Raji (cell line): ENCODE data around the gene IFNA13.

ENCODE experiments used
- POLR2A ChIP-seq: IDR thresholded peaks from 2 replicates; pipeline ENCODE4 v1.6.1; 2011; ENCODE audit warnings: low read depth, low read length, control low read depth; ENCODE audit not compliant: insufficient read depth

IFNA13 gene

DNA sequence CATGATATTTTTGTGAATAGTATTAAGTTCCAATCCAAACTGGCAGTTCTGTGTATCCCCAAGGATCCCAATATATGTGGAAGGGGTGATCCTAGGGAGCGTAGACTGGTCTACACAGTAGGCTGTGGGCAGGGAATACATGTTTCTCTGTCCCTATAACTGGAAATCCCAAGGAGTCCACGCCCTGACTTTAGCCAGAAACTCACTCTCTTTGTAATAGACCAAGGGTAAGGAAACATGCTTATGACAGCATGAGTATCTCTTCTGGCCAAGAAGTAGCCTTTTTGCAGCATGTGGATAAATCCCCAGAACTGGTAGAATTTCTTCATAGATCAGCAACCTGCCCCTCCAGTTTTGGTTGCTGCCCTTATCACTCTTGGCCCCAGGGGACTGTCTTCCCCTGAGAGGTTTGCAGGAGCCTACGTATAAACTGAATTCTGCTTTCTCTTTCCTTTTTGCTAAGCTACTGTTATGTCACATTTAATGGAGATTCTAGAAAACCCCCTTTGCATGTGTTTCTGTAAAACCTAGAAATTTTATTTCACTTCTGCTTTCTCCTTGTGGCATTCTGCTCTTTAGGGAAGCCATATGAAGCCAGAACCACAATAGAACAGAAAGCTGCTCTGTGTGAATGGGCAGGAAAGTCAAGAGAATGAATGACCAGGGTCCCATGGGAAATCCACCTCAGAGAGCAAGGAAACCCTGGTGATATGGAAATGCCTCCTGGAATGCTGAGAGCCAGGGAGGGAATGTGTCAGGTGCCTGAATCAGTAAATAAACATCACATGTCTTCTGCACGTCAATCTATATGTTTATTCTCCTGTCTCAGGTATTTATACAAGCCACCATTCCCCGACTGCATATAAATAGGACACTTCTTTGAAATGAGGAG lies 13.8 kb upstream of the IFNA13 start:
- no peak for TF ChIP-seq POLR2A

DNA sequence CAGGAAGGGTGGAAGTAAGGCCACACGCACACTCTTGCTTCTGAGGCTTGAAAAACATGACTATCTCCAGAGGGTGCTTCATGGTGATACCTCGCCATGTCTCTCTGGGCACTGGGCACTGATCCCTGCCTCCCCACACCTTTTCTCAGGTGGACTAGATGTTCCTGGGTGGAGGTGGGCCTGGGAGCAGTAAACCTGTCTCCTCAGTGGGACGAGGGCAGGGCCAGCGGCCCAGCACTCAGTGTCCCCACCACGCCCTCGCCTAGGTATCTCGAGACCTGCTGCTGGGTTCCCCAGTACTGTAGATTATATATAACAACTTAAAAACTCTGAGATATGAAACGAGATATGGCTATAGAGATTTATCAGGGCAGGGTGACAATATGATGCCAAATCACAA lies 5.6 kb downstream of the IFNA13 start:
- no peak for TF ChIP-seq POLR2A

DNA sequence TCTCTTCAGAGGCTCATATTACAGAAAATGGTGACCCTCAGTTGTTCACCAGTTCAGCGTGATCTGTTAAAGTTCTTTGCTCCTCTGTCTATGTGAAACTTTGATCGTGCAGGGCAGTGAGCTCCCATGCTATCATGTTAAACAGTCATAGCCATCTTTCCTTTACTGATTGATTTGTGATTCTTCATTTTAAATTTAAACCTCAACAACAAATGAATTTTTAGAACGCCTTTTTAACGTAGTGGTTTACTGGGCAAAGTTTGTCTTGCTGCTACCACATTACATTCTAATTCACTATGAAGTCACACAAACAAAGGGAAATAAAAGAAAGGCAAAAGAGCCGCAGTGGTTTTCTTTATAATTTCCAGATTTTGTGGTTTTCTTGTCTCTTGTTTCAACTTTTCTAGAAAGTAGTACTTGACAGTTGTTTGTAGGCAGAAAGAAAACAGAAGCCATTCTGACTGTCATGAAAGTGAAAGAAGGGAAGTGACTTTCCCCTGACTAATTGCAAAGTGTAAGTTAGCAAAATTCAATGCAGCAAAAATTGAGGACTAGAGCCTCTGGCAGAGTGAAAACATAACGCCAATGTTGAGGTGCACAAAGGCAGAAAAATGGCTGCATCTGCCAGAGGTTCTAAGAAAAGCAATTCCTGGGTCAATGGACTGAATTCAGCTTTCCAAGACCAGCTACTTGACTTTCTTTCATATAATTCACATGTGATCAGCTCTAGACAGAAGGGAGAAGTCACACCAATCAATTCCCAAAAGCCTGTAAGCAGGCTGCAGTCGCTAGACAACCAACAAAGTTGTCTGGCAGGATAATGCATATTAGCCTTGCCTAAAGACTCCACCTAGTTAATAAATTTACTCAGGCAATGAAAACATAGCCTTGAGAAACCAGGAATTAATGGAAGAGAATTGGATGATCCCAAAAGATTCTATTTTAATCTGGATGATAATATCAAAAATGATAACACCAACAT lies 10.1 kb downstream of the IFNA13 start:
- no peak for TF ChIP-seq POLR2A

DNA sequence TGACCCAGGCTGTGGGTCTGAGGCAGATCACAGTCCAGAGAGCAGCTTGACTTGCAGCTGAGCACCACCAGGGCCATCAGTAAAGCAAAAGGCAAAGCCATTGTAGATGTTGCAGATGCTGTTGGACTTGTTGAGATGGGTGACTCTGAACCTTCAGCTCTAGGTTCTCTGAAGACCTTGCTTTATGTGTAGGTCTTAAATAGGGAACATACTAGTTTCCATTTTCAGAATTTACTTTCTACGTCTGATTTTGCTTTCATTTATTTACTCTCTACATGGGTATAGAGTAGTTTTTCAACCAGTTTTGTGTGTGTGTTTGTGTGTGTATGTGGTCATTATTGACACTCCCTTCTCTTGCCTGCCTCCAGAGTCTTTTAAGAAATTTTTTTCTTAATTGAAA lies 17.1 kb downstream of the IFNA13 start, which contains the start of gene IFNA6:
Gene IFNA6 (minus strand): TSS at position 101 of the 400 bp plus-strand sequence. CDS start 0 bp downstream, at position 101.
- no peak for TF ChIP-seq POLR2A

DNA sequence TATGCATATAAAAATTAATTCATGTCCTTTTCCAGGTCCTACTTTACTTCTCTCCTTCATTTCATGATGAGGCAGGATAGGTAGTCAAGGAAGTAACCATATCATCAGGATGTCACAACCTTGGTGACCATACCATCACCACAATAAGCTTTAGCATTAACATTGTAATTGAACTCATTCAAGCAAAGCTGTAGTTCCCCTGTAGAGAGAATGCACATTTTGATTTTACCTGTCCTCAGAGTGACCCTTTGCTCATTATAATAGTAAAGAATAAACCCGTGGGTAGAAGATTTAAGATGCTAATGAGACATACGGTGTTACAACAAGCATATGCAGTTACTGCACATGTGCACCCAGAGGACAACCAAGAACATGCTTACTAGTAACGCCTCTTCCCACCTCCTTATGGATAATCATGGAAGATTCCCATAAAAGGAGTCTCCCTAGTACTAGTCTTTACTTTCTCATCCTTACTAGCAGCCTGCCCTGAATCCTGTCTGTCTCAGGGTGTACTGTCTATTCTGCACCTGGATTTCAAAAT lies 19.4 kb downstream of the IFNA13 start:
- TF ChIP-seq POLR2A = no peak

DNA sequence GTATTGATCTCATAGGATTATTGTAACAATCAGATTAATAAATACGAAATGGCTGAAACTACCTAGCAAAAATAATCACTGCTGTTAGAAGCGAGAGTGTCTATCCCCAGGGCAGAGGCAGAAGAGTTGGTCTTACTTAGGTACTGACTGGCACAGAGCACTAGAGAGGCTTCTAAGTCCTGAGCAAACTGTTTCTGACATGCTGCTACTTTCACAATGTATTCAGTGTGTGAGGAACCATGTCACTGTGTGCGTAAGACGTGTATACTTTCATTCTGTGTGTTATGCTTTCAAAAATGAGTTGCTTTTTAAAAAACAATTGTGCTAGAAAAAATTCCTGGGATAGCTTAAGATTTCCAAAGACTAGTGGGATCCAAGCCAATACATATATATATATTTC lies 27.1 kb downstream of the IFNA13 start:
- no peak for TF ChIP-seq POLR2A

DNA sequence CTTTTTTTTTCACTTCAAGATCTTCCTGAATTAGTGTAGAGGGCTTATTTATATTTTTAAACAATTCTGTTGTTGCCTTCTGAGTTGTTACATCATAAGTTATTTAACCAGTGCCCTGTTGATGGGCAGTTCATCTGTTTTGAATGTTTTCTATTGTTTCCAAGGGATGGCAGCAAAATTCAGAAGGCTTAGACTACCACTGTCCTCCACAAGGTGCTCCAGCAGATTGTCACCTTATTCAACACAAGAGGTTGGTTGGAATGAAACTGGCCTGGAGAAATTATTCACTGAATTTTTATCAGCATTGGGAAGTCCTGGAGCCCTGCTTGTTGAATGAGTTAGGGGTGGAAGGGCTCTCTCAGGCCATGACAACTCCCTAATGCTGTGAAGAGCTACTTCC lies 31.4 kb downstream of the IFNA13 start:
- no peak for TF ChIP-seq POLR2A

DNA sequence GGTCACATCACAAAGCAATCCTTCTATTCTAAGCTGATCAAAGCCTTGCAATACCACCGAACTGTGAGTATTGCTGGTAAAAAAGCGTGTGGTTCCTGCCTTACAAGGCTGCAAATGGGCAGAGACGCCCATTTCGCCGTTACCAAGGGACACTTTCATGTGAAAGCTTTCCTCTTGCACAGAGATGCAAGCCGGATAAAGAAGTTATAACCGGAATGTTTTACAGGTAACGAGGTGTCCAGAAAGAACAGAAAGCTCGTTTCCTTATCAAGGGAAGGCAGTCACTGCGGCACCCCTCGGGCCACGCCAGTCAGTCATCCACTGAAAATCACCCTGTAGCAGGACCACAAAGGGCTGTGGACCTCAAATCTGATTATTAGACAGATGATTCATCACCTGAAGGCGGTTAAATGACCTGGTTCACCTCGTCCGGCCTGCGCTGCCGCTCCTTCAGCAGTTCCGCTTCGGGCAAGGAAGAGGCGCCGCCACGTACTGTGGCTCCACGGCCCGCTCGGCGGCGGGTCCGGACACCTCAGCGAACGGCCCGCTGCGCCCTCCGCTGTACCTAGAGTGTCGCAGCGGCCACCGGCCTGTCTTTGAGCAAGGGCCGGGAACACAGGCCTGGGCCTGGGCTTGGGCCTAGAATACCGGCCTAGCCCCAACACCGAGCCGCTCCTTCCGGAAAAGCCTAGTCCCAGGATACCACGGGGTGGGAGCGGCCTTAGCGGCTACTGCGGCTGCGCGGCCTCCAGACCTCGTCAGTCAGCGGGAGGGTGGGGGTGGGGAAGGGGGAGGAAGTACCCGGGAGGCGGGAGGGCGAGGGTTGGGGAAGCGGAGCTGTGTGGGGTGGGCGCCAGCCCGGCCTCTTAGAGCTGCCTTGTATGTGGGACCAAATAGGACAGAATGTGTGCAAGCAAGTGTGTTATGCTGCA lies 32.9 kb downstream of the IFNA13 start, which contains the start of gene KLHL9:
Gene KLHL9 (minus strand): TSS at position 704 of the 932 bp plus-strand sequence. CDS start 545 bp downstream, at position 159.
- peak; percentile 50 for TF ChIP-seq POLR2A

DNA sequence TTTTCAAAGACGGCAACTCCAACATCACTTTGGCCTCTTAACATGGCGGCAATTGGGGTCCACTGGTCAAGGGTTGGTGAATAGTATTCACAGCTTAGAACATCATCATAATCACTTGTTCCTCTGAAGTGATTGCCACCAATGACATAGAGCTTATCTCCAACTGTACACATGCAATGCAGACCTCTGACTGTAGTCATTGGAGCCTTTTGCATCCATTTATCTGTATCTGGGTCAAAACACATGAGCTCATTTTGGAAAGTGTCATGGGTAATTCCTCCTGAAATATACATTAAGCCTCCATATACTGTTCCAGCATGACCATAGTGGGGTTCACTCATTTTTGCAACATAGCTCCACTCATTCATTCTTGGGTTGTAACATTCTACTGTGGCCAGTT lies 34.6 kb downstream of the IFNA13 start:
- TF ChIP-seq POLR2A = no peak

DNA sequence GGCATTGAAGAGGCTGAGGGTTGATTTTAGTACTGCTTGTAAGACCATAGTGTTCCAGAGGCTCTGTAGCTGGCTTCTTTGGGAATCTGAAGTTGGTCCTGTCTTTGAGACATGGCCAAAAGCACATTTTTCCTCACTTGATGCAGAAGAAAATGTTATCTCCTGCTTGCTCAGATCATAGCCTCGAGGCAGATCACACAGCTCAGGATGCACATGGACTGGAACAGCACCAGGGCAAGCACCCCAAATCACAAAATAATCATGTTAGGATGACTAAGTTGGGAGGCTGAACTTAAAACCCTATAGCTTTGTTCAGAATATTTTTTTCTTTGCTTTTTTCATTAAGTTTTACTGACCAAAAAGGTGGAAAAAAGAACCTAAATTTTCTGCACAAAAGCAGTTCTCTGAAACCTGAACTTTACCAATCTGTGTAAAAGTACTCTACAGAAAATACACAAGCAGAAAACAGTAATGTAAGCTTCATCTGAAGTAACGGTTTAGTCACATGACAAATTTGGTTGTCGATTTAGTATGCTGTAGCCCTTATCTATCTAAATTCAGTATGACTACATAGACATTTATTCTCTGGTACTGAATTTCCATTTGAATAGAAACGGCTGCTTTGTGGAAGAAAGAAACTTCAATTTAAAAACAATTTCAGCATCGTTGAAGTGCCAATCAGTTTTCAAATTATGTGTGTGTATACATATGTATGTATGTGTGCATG lies 36.0 kb downstream of the IFNA13 start:
- no peak for TF ChIP-seq POLR2A

DNA sequence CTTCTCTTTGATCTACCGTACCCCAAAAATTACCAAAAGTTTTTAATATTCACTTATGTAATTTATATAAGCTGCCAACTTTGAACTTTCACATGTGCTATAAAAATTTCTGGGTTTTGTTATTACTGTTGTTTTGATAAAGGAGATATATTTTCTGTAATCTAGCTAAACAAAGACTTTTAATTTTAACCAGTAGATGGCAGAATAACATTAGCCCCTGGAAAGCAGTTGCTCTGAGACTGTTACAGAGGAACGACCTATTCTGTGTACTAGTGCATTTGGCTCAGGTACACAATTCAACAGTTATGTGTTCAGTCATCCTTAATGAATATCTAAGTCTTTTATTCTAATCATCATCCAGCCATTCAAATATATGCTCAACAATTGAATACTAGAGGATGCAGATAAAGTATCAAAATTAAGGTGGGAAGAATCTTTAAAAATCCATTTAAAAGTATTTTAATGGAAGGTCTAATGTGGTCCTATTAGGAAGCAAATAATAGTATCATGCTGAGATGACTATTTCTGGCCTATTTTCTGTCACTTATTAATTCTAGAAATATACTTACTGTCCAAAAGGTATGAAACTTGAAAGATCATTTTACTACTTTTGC lies 41.2 kb downstream of the IFNA13 start:
- no peak for TF ChIP-seq POLR2A

DNA sequence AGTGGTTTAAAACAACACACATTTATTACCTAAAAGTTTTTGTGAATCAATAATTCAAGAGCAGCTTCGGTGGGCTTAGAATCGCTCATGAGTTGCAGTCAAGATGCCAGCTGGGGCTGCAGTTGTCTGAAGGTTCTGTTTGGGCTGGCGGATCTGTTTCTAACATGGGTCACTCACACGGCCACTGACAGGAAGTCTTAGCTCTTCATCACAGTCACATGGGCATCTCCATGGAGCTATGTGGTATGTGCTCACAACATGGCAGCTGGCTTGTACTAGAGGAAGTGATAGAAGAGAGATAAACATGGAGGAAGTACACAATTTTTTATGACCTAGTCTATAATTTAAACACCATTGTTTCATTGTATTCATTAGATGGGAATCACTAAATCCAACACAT lies 43.8 kb downstream of the IFNA13 start:
- no peak for TF ChIP-seq POLR2A

DNA sequence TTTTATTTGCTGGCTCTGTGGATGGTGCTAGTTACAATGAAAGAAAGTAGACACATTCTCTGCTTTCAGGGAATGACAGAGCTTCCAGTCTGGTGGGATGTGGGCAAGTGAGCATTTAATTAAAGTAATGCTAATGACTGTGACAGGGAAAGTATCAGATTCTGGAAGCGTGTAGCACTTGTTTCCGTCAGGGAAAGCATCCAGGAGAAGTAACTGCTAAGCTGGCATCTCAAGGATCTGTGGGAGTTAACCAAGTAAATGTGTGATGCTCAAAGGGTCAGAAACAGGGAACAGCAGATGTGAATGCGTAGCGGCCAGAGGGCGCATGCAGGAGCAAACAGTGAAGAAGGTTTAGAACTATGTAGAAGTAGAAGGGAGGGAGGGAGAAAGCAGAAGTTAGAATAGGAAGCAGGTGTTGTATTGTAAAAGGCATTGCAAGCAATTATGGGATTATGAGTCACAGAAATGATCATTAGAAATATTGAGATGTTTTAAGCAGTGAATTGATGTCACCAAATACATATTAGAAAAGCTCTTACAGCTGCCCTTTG lies 44.9 kb downstream of the IFNA13 start:
- TF ChIP-seq POLR2A = no peak
